GM23248 (cell line): Measurements from ENCODE around the gene TRIM27.

Experiments used
- EZH2 ChIP-seq: fragments of 200-600 bp; sonication (generic); IDR thresholded peaks from 2 replicates; pipeline ENCODE4 v1.6.1; 2018; ENCODE audit warnings: antibody characterized with exemption, mild to moderate bottlenecking; ENCODE audit not compliant: insufficient read depth, poor library complexity, severe bottlenecking
- EZH2phosphoT487 ChIP-seq: fragments of 200-600 bp; sonication (generic); IDR thresholded peaks from 2 replicates; pipeline ENCODE4 v1.6.1; 2018; ENCODE audit warnings: antibody characterized with exemption, moderate library complexity, mild to moderate bottlenecking, low read depth; ENCODE audit not compliant: insufficient read depth

DNA sequence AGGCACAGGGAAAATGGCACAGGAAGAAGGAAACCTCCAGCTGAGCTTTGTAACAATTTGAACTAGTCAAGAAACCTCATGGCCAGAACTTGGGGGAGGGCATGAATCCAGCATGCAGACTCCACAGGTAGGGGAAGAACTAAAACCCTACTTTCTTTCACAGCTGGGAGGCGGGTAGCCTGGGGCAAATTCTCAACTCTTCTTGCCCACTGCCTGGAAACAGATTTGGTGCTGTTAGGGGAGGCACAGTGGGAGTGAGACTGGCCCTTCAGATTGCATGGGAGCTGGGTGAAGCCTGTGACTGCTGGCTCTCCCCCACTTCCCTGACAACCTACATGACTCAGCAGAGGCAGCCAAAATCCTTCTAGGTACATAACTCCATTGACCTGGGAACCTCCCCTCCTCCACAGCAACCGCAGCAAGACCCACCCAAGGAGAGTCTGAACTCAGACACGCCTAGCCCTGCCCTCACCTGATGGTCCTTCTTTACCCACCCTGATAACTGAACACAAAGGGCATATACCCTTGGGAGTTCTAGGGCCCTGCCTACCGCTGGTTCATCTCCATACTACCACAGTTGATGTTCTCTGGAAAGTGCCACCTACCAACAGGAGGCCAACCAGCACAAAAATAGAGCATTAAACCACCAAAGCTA, 37.2 kb upstream of the TRIM27 start:
- TF ChIP-seq EZH2 (no peak), EZH2phosphoT487 (no peak)
